Measurements from ENCODE around the gene PLAAT2. TPM values are rescaled to one million over a fixed set of nuclear protein-coding genes. Genes with fewer than 3 reads are reported as not detected.

The PLAAT2 gene
- polyA plus RNA-seq, 4 donors, result 0.27 to 0.76 (median 0.37) TPM; not detected in 1

DNA sequence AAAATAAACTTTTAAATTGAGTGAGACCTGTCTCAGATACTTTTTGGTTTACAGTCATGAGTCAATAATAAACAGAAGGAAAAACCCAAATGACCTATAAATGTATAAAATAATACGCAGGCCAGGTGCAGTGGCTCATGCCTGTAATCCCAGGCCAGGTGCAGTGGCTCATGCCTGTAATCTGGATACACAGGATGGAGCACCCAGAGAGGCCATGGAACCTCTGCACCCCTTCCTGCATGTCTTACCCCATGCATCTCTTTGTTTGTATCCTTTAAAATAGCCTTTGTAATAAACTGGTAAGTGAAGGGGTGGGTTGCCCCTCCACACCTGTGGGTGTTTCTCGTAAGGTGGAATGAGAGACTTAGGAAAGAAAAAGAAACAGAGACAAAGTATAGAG, 35.5 kb downstream of the PLAAT2 start:
- no peak for DNase-seq (ENCODE audit: low read depth in 4 of 4, low spot score in 2 of 4)

DNA sequence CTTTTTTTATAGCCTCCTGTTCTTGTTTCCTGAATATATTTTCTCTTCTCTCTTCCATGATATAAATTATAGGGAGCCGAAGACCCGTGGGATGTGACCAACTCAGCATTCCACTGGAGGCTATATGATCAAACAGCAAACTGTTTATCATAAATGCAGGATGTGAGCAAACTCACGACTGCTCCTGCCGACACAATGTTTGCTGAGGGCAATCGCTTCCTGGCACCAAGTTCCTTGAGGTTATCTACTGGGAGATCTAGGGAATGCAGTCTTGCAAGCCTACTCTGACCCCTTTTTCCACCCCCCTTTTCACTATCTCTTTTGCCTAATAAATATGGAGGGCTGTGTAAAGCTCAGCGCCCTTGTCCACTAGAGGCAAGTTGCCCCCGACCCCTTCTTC, 40.0 kb downstream of the PLAAT2 start:
- no peak for DNase-seq (ENCODE audit: low read depth in 4 of 4, low spot score in 2 of 4)

DNA sequence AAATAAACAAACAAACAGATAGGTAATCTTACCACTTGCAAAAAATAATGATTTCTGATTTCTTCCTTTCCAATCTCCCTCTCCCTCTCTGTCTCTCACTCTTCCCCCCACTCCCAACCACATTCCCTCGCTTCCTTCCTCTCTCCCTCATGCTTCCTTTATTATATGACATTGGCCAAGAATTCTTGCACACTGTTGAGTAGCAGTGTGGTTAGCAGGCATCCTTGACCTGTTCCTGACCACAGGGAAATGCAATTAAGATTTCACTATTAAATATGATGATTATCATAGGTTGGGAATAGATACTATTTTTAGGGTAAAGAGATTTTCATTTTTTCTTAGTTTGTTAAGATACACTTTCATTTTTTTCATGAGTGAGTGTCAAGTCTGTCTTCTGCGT, 41.3 kb downstream of the PLAAT2 start:
- DNase-seq (ENCODE audit: low read depth in 4 of 4, low spot score in 2 of 4), result no peak

DNA sequence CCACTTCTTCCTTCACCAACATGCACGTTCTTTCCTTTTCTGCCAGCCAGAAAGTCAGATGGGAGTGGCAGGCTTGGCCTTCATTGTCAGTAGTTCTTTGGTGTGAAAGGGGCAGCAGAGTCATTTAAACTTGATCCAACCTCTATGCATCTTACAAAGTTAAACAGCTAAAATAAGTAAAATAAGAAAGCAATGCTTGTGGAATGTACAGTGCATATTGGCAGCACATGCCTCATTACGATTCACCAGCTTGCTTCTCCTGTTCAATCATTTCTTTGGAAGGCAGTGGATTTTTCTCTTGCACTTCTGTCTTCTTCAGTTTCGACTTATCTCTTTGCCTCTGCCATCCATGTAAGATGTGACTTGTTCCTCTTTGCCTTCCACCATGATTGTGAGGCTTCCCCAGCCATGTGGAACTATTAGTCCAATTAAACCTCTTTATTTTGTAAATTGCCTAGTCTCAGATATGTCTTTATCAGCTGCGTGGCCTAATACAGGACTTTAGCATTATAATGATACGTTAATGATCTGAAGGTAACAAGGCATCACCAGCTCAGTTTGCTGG, 42.5 kb downstream of the PLAAT2 start:
- no peak for DNase-seq (ENCODE audit: low read depth in 4 of 4, low spot score in 2 of 4)

DNA sequence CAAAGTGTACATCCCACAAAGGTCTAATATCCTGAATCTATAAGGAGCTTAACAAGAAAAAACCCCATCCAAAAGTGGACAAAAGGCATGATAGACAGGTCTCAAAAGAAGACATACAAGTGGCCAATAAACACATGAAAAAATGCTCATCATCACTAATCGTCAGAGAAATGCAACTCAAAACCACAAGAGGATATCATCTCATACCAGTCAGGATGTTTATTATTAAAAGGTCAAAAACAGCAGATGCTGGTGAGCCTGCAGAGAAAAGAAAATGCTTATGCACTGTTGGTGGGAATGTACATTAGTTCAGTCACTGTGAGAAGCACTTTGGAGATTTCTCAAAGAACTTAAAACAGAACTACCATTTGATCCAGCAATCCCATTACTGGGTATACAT, 44.6 kb downstream of the PLAAT2 start:
- DNase-seq (ENCODE audit: low read depth in 4 of 4, low spot score in 2 of 4), result no peak

DNA sequence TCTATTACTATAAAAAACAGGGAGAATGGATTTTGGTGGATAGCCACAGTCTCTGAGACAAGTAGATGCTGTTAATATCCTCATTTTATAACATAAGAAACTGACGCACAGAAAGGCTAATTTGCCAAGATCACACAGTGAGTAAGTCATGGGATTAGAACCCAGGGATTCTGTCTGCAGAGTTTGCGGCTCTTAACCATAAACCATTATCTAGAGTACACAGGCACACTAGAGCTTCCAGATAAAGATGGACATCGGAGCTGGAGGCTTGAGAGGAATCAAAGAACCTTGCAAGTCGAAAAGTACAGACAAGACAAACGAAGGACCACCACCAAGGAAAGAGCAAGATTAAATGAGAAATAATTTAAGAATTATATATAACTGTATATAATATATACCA, 46.0 kb downstream of the PLAAT2 start:
- no peak for DNase-seq (ENCODE audit: low read depth in 4 of 4, low spot score in 2 of 4)

DNA sequence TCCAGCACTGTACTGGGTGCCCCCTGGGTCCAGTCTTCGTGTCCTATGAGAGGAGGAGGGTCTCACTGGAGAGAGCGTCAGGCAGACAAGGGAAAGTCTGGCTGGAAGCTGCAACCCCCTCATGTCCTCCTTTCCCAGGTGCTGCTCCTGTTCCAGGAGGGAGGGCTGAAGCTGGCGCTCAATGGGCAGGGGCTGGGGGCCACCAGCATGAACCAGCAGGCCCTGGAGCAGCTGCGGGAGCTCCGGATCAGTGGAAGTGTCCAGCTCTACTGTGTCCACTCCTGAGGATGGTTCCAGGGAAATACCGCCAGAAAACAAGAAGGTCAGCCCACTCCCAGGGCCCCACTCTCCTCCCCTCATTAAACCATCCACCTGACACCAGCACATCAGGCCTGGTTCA, 47.1 kb downstream of the PLAAT2 start:
- DNase-seq (ENCODE audit: low read depth in 4 of 4, low spot score in 2 of 4), result no peak

DNA sequence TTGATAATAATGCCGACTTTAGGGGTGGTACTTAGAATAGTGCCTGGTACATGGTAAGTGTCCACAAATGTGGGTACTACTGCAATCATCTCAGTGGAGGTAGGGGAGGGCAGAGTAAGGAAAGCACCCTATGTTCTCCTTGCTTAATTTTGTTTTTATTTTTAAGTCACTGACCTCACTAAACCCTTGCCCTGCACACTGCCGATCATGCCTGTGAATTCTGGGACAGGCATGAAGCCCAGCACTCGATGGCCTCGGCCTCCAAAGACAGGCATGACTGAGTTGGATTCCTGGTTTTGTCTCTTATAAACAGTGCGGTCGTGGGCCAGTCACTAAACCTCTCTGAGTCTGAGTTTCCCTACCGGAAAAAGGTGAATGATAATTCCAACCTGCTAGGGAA, 50.4 kb downstream of the PLAAT2 start:
- DNase-seq (ENCODE audit: low read depth in 4 of 4, low spot score in 2 of 4), result no peak

DNA sequence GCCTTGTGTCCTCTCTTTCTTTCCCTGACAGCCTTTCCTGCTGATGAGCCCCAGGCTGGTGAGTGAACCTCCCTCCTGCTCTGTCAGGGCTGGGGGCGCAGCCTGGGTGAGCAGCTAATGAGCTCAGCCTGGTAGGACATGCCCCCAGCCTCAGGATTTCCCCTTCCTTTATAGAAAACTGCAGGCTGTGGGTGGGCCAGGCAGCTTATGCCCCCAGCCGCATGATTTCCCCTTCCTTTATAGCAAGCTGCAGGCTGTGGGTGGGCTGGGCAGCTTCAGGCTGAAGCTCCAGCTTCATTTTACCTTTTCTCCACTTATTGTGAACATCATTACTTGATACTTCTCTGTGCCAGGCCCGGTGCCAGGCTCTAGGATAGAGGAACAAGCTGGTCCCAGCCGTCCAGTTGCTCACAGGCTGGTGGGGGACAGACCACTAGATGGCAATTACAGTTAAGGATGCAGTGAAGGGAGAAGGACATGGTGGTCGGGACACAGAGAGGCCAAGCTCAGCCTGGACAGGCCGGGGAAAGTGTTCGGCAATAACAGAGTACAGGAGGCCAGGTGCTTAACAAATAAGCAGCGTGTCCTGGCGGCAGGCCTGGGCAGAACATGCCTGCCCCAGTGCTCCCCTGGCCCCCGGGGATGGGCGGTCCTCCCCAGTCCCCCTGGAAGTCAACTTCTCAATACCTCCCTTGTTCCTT, 52.0 kb downstream of the PLAAT2 start:
- no peak for DNase-seq (ENCODE audit: low read depth in 4 of 4, low spot score in 2 of 4)

DNA sequence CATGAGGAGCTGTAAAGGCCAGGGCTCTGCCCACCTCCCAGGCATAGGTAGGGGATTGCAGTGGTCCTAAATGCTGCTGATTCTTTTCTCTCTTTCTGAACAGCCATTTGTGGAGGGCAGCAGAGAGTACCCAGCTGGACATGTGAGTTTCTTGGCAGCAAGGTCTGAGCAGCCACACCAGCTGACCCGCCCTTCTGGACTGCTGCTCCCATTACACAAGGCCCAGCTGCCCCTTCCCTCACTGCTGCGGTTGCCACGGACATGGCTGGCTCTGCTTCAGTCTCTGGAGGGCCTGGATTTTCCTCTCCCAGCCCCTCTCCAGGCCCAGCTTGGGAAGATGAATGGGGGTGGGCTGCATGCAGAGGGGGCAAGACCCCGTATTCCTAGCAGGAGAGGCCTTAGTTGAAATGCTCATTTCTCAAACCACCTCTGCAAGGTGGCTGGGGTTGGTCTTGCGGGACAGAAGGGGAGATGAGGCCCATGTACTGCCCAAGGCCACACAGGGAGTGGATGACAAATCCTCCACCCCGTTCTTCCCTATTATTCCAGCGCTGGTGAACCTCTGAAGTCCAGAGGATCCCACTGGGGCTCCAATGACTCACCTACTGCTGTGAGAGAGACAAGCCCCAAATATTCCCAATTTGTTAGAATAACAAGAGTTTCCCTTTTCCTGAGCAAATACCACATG, 52.7 kb downstream of the PLAAT2 start:
- no peak for DNase-seq (ENCODE audit: low read depth in 4 of 4, low spot score in 2 of 4)

DNA sequence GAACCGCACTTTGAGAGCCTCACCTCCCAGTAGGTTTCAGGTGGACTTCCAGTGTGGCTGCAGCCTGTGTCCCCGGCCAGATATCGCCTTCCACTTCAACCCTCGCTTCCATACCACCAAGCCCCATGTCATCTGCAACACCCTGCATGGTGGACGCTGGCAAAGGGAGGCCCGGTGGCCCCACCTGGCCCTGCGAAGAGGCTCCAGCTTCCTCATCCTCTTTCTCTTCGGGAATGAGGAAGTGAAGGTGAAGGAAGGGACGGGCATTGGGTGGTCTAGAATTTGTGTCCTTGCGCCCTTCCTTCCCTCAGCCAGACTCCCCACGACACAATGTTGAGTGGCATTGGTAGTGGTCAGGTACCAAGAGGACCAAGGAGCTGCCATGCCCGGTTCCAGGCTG, 54.4 kb downstream of the PLAAT2 start:
- no peak for DNase-seq (ENCODE audit: low read depth in 4 of 4, low spot score in 2 of 4)

DNA sequence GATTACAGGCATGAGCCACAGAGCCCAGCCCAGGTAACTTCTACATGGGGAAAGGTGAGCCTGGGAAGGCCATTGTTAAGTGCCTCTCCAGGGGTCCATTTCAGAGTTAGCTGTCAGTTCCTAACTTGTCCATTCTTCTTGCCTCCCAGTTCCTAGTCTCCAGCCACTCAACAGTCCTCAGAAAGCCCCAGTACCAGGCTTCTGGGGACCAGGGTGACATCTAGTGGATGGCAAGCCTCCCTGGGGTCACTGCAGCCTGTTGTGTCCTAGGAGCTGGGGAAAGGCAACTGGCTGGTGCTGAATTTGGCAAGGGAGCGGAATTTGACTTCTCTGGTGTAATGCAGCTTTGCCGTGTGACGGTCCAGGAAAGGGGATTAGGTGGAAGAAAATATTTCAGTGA, 55.2 kb downstream of the PLAAT2 start:
- no peak for DNase-seq (ENCODE audit: low read depth in 4 of 4, low spot score in 2 of 4)

DNA sequence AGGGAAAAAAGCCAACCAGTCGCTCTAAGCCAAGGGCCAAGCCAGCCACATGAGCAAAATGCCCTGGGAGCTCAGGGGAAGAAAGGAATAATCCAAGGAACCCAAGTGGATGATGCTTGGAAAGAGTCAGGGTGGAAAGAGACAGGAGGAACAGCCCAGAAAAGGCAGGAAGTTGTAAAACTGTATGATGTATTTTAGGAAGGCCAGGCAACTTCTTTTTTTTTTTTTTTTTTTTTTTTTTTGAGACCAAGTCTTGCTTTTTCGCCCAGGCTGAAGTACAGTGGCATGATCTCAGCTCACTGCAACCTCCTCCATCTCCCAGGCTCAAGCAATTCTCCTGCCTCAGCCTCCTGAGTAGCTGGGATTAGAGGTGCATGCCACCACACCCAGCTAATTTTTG, 55.7 kb downstream of the PLAAT2 start:
- no peak for DNase-seq (ENCODE audit: low read depth in 4 of 4, low spot score in 2 of 4)

DNA sequence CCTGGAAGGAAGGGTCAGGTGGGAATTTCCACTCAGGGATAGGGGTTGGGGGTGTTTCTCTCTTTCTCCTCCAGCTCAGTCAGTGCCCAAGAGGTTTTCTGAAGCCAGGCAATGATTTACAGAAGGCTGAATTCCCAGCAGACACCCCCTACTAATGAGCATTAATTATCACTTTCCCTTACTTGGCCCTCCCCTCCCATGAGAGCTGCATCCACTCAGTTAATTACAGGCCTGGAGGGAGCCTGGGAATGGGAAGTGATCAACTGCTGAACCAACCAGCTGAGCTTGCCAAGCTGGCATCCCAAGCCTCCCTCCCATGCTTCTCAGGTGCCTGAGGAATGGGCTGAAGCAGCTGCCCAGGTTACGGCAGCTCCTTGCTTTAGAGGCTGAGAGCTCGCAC, 56.3 kb downstream of the PLAAT2 start:
- DNase-seq (ENCODE audit: low read depth in 4 of 4, low spot score in 2 of 4), result no peak

DNA sequence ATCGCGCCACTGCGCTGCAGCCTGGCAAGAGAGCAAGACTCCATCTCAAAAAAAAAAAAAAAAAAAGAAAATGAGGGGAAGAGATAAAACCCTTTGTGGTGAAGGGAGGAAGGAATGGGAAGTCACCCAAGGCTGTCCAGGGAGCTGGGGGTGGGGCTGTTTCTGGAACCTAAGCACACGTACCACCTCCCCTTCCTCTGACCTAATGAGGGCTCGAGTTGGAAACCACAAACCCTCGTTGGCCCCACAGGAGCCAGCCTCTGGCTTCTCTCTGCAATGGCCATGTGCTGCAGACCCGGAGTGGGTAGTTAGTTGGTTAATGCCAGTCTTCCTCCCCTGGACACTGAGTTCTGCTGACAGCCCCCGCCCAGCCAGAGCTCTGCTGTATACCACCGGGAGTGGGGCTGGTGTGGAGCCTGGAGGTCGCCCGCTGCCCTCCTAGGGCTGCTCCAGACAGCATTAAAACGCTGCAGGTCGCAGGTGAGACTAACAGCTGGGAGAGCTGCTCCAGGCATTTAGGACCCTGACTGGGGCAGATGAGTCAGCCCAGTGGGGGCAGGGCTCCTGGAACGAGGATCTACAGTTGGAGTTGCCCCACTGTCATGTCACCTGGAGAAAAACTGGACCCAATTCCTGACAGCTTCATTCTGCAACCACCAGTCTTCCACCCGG, 57.2 kb downstream of the PLAAT2 start, which contains the start of gene LGALS12:
LGALS12 (plus strand) TSS at position 228 of the 672 bp plus-strand sequence; CDS start at position 603, 375 bp downstream.
- DNase-seq (ENCODE audit: low read depth in 4 of 4, low spot score in 2 of 4), result no peak

DNA sequence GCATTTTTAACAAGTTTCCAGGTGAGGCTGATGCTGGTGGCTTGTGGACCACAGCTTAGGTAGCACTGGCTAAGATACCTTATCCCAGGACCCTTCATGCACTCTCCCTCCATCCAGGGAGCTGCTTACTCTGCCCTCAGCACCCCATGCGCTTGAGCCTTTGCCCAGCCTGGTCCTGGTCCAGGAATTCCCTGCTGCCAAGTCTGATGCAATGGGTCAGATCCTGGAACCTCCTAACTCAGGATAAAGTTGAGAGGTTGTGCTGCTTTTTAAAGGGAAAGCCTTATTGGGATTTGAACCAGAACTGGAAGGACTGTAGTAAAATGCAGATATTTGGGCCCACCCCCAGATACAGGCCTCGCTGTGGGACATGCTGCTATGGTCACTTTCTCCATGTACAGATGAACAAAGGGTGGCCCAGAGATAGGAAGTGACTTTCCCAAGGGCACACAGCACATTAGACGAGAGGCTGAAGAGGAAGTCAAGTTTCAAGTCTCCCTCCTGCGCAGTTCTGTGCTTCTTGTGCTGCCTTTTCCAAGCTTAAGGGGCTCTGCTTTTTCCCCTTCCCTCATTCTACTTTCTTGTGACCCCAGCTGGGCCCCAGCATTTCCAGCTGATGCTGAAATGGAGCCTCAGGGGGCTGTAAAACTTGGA, 58.1 kb downstream of the PLAAT2 start:
- no peak for DNase-seq (ENCODE audit: low read depth in 4 of 4, low spot score in 2 of 4)

DNA sequence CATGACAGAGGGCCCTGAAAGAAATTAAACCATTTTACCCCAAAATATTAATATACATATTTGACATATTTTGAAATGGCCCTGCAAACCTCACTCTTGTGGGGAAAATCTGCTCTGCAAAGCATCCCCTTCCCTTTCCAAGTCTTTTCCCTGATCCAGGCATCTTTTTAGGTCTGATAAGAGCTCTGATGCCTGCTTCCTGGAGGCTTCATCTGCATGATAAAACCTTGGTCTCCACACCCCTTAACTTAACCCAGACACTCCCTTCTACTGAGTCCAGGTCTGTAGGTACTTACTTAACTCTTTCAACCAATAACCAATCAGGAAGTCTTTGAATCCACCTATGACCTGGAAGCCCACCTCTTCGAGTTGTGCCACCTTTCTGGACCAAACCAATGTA, 59.1 kb downstream of the PLAAT2 start:
- DNase-seq (ENCODE audit: low read depth in 4 of 4, low spot score in 2 of 4), result no peak

DNA sequence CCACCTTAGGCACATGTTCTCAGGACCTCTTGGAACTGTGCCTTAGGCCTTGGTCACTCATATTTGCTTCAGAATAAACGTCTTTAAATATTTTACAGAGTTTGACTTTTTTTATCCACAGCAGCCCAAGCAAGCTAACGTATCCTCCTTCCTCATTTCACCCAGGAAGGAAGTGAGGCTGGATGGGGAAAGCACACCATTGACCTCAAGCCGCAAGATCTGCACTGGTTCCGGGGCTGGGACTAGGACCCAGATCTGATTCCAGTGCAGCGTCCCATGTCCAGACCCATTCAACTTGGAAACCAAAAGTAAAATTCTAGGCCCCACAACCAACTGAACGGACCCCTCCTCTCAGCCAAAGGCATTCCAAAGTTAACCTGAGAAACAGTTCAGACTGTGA, 59.7 kb downstream of the PLAAT2 start:
- DNase-seq (ENCODE audit: low read depth in 4 of 4, low spot score in 2 of 4), result no peak

Measured in left renal cortex interstitium (tissue), 4 donors.